Hematopoietic multipotent progenitor cell treated with erythropoietin and hydrocortisone succinate and interleukin-3 and kit ligand, for 4 days (in vitro differentiated cells): Measurements from ENCODE around the gene SNRNP25.

ENCODE experiments used
- DNase-seq: peaks from one replicate; pipeline ENCODE4 v3.0.0-alpha.2; 2015

SNRNP25 gene

DNA sequence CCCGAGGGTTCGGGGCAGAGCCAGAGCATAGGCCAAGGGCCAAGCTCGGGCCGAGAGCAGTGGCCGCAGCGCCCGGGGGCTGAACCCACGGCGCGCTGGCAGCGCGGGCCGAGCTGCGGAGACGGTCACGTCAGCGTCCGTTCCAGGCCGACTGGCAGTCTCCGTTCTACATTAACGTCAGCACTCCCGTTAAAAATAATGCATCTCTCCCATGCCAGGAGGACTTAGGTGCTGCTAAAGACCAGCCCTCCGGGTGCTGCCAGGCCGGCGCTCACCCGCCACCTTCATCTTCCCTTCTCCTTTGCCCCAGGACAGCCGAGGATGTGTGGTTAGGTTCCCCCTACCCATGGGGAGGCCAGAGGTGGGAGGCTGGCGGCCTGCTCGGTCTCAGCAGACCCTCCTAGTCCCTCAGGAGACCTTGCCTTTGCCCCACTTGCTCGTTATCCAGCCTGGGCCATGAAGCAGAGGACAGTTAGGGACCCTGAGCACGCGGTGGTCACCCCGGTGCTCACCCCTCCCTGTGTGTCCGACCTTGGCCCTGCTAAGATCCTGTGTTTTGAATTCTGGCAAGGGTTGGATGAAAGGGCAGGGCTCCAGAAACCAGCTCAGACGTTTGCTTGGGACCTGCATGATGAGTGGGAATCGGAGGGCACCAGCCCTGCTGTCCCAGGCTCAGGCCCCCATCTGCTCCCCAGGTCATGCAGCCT lies 25.0 kb downstream of the SNRNP25 start:
- peak; percentile 45 for DNase-seq

DNA sequence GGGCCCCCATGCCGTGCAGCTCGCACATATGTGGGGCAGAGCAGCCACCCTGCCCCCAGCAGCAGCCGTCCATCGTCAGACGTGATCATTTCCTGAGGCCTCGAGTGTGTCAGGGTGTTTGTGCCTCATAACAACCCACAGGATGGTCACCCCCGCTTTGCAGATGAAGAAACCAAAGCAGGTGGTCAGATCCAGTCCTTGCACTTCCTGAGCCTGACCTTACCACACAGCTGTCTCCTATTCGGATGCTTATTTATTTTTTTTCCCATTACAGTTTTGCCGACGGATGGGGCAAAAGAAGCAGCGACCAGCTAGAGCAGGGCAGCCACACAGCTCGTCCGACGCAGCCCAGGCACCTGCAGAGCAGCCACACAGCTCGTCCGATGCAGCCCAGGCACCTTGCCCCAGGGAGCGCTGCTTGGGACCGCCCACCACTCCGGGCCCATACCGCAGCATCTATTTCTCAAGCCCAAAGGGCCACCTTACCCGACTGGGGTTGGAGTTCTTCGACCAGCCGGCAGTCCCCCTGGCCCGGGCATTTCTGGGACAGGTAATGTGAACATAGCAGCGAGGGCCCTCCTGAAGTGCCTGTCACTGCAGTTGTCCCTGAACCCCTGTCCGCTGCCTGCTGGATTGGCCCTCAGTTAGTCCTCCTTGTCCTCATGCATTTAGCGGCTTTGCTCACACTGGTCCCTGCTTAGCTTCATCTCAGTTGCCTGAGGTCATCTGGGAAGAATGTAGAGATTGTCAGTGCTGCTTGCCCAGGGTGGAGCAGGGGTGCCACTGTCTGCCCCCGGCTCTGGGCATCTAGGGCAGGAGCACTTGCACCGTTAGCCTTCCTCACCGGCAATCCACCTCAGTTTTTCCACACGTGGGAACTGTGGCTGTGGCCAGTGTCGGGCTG lies 25.8 kb downstream of the SNRNP25 start:
- DNase-seq, result no peak

DNA sequence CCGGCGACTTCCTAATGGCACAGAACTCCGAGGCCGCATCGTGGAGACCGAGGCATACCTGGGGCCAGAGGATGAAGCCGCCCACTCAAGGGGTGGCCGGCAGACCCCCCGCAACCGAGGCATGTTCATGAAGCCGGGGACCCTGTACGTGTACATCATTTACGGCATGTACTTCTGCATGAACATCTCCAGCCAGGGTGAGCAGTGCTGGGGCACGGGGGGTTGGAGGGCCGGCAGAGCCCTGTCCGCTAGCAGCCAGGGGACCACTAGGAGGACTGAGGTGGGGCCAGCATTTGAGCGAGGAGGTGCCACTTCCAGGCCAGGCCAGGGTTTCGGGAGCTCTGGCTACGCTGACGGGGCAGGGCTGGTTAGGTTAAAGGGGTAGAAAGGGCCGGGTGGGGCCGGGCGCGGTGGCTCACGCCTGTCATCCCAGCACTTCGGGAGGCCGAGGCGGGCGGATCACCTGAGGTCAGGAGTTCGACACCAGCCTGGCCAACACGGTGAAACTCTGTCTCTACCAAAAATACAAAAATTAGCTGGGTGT lies 29.5 kb downstream of the SNRNP25 start:
- DNase-seq, result no peak

DNA sequence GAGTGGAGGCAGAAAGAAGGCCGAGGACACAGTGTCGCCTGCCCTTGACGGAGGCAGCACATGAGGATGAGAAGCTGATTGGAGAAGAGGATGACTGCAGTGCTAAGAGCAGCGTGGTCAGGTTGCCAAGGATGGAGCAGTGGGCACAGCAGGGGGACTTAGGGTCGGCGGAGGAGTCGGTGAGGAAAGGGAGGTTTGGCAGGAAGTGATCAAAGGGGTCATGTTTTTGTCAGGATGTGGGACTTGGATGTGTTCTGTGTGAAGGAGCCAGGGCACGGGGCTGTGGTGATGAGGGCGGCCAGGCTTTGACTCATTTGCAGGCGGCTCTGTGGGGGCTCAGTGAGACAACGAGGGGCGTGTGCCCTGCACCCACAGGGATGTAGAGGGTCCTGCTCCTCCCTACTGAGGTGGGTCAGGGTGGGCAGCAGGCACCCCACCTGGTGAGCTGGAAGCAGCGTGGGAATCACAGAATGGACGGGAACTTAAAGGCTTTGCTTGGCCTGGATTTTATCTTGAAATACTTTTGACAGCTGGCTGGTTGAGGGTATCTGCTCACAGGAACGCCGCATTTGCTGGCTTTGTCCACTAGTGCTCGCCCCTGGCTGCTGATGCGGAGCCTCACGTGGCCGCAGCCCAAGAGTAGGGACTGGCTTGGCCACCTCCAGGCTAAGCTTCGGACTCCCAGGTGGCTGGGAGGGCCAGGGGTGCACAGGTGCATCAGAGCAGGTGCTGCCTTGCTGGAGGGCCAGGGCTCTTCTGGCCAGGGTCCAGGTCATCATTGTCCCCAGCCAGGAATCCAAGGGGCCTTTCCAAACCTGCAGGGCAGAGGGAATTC lies 30.4 kb downstream of the SNRNP25 start:
- peak; percentile 44 for DNase-seq

DNA sequence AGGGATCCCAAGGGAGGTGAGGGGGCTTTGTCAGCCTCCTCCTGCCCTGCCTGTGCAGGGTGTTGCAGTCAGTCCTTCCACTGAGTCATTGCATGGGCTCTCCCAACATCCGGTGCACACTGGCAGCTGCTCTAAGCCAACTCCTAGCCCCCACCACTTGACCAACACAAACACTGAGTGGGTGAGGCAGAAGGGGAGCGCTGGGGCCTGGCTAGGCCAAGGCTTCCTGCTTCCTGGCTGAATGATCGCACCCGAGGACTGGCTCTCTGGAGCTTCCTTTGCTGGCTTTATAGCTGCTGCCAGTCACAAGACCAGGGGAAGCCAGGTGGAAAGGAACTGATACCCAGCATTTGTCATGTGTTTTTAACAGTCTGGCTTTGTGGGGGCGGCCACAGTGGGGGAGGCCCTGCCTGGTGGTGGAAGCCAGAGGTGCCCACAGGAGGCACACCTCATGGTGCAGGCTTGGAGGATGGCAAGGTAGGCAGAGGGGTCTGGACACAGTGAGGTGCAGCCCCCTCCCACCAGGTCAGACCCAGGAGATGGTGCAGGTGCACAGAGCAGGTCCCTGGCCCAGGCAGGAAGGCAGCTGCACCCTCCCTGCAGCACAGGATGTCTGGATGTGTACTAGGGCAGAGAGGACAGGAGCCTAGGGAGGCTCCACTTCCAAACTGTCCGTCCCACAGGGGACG lies 31.2 kb downstream of the SNRNP25 start:
- peak; percentile 92 for DNase-seq

DNA sequence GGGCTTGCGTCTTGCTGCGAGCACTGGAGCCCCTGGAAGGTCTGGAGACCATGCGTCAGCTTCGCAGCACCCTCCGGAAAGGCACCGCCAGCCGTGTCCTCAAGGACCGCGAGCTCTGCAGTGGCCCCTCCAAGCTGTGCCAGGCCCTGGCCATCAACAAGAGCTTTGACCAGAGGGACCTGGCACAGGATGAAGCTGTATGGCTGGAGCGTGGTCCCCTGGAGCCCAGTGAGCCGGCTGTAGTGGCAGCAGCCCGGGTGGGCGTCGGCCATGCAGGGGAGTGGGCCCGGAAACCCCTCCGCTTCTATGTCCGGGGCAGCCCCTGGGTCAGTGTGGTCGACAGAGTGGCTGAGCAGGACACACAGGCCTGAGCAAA lies 31.8 kb downstream of the SNRNP25 start:
- no peak for DNase-seq

DNA sequence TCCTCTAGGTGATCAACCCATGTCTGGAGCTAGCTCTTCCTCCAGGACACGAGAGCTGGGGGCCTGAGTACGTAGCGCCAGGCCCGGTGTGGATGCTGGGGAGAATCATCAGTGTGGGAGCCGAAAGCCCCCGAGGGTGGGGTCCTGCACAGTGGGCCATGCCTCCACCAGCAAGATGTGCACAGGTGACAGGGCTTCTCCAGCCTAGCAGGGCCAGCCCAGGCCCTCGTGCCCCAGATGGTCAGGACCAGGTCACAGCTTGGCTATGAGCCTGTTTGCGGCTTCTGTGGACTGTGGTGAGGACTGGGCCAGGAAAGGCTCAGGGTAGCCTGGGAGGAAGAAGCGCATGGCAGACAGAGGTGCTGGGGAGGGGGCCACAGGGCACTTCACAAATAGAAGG lies 32.2 kb downstream of the SNRNP25 start:
- DNase-seq, result peak; percentile 42

DNA sequence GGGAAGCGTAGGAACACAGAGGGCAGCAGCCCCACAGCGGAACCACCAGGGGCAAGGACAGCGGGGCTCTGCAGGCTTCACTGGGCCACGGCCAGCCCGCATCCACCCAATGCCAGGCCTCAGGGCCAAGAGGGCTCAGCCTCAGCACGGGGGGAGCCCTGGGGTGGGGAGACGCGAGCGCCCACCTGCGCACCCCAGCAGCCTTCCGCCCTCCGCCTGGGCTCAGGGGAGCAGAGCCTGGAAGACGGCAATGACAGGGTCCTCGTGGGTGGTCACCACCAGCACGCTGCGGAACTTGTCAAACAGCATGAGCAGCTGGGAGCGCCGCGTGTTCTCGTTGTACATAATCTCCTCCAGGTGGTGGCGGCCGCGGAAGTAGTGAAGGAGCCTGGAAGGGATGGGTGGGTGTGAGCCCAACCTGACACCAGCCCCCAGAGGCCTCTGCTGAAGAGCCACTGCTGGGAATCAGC lies 32.9 kb downstream of the SNRNP25 start:
- DNase-seq, result no peak

DNA sequence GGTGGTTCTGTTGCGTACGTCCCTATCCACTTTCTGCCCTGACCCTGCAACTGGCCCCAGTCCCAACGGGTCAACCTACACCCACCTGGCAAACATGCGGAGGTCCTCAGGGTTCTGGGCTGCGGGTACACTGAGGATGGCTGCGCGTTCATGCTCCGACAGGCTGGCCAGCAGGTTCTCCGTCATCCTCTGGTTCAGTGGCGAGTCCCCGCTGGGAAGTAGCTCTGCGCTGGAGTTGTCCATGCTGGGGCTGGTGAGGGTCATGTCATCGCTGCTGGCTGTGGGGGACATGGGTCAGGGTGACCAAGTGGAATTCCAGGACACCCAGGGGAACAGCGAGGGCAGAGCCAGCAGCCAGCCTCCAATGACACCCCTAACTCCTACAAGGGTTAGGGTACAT lies 35.0 kb downstream of the SNRNP25 start:
- DNase-seq, result no peak

DNA sequence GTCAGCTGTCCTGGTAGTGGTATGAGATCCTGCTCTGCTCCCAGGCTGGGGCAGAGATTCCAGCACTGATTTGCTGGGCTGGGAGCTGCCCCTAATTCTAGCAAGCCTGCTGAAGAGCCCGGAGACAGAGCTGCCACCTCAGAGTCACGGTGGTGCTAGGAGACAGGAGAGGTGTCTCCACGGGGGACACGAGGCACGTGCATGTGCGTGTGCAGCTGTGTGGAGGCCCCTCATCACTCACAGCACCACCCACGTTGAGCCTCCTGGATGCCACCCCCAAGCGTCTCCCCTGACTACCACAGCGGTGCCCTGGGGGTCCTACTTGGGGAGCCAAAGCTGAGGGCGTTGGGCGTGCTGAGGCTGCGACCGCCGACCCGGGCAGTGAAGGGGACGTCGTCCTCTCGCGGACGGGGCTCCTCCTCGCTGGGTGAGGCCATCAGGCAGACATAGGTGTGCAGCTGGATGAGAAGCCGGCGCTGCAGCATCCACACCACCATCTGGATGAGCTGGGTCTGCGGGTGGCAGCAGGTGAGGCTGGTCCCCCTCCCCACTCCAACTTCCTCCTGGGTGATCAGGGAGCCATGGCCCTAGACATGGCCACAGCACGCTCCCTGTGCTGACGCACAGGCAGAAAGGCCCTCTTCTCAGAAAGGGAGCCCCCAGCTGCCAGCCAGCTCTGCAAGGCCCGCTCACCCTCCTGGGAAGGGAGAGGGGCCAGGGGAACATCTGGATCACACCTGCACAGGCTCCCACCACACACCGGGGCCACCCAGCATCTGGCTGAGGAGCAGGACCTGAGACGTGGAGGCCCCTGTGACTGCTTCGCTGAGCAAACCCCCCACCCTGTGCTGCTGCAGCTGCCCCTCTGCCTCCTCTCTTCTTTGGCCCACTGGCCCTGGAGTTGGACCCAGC lies 36.0 kb downstream of the SNRNP25 start:
- no peak for DNase-seq

DNA sequence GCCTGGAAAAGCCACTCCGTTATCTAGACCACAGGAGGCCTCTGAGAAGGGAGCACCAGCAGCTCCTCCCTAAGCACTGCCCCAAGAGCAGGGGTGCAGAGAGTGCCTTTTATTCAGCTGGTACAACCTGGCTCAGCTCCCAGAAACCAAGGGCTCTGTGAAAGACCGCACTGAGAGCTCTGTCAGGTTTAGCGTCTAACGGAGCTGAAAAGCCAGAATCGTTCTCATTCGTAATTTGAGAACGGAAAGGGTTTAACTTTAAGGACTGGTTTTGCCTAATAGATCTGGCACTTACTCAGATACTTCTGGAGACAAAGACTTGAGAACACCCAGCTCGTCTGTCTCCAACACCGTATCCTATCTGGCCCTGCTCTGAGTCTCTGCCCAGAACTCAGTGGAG lies 37.9 kb downstream of the SNRNP25 start:
- DNase-seq, result peak; percentile 89

DNA sequence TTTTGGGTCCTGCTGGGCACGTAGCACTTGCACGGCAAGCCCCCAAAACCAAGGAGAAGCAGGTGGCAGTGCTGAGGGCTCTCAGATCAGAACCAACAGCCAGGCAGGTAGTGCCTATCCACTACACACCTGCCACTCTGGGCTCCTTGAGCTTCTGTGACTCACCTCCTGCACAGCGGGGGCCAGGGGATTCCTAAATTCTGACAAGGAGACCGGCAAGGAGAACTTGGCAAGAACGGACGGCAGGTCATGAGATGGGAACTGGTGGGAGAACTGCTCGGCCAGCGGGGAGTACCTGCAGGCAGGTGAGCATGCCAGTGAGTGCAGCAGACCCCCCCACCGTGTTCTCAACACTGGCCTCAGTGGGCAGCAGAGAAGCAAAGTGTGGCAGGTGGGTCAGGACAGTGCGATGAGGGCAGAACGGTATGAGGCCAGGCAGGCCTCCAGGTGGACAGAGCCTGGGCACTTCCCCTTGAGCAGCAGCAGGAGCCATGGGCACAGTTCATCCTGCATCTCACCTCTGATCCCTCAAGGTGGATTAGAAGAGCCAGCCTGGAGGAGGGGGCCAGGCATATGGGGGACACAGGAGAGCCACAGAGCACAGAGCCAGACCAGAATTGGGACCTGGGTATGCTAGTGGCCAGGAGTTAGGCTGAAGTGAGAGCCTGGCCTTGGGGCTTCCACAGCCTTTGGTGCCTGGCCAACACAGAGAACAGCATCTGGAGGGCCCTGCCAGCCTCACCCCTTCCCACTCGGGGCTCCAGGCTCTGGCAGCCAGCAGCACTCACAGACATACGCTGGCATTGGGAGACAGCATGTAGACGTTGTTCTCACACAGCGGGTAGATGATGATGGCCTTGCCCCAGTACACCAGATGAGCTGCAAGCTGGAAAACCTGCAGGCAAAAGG lies 39.1 kb downstream of the SNRNP25 start:
- DNase-seq, result no peak

DNA sequence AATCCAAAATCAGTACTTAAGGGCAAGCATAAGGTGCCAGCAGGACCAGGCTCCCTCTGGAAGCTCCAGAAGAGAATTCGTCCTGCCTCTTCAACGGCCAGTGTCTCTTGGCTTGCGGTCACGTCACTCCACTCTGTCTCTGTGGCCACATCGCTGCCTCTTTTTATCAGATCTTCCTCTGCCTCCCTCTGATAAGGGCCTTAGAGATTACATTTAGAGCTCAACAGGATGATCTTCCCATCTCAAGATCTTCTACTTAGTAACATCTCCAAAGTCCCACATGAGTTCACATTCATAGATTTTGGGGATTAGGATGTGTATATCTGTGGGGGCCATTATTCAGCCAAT lies 41.3 kb downstream of the SNRNP25 start:
- DNase-seq, result peak; percentile 61

DNA sequence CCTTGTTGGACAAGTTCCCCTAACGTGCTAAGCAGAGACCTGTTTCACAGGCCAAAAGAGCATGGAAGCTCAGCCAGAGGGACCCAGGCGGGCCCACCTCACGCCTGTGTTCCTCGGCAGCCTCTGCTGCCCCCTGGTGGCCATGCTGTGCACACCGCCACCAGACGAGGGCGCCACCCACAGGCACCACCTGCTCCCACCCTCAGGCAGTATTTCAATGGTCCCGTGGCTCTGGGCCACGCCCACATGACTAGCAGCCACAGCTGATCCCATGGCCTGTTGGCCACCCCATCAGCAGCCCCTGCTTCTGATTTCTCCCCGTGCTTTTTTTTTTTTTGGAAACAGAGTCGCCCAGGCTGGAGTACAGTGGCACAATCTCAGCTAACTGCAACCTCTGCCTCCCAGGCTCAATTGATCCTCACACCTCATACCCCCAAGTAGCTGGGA lies 43.3 kb downstream of the SNRNP25 start:
- peak; percentile 97 for DNase-seq

DNA sequence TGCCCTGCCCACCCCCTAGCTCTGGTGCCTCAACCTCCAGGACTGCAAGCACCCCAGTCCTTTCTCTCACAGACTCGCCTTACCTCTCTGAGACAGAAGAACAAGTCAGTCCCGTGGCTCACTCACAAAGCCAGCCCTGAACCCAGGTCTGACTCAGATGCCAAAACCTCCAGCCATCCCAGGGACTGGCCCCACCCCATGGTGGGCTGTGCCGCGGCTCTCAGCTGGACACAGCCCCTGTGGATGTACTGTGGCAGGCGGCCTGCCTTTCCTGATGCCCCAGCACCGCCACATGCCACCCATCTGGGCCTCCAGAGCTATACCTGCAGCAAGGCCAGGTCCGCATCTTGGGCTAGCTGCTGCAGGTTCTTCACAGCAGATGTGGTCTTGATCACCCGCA lies 44.2 kb downstream of the SNRNP25 start:
- no peak for DNase-seq

DNA sequence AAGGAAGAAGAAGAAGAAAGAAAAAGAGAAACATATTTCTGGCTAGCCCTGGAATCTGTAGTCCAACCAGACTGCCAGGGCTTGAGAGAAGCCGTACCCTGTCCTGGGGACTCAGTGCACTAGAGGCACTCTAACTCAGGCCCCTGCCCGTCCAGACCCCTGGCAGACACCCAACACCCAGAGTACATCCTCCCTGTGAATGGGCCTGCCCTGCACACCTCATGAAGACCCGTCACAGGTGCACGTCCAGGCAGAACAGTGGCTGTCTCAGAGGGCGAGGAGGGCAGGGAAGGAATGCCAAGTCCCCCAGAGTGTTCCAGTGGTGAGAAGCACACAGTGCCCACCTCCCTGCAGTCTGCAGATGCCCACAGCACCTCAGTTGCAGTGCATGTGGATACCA lies 47.4 kb downstream of the SNRNP25 start:
- no peak for DNase-seq

DNA sequence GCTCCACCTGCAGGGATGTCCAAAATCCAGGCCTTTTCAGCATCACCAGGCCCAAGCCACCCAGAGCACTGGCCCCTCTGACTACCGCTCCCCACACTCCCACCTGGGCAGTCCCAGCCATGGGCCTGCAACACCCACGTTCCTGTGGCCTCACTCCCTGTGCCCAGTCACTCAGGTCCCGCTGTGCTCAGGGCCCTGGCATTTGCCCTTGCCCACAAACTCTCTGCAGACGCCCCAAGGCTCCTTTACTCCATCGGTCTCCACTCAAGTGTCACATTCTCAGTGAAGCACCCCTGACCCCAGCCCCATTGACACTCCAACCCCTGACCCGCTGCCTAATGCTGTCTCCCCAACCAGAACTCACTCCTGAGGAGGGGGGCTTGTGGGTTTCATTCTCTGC lies 48.0 kb downstream of the SNRNP25 start:
- DNase-seq, result no peak

DNA sequence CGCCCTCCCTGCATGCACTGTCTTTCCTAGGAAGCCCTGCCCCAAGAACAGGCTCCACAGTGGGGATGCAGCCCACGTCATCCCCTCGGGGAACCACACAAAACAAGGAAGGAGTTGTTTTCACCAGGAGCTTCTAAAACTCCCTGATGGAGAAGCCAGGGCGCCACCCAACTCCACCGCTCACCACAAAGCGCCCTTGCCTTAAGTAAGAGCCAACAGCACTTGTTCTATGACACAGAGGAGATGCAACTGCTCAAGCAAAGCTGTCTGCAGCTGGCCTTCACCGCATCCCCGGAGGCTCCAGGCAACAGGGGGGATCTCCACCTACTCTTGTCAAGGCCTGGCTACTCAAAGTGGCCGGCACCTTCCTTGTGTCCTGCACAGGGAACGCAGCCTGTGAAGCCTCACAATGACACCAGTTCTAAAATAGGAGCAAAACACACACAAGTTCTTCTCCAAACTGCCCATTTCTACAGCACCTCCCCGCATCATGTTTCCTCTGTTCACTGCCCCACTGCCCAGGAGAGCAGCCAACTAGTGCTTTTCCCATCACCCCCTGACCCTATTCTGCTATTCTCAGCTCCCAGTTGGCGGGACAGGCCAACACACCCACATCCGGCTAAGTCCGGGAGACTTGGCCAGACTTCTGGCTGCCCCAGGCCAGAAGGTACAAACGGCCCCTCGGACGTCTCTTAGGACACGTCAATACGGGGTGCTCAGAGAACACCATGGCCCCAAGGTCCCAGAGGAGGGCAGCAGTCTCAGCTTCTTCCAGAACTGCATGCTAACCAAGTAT lies 48.6 kb downstream of the SNRNP25 start:
- no peak for DNase-seq

DNA sequence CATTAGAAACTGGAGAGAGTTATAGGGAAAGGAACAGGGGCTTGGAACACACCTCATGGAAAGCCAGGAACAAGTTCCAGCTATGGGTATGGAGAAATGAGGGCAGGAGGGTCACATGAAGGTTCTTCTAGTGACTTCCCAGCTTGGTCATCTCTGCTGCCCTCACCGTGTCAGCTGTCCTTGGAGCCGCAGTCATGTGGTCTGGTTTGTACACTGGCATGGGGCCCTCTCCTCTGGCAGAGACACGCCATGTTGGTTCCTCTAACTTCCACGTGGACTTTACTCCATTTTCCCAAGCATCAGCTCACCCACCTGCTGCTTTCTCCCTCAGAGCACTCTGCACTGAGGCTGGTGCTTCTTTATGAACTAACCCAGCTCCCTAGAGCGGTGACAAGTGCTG lies 50.7 kb downstream of the SNRNP25 start:
- no peak for DNase-seq
